DMS153 treated with DMSO at 0.1 percent for 48 hours (cell line): ENCODE results near the gene RABL6.
"Not testable (repeated sequence)": the region's sequence is repeated elsewhere in the genome, so short reads cannot be mapped to it uniquely, and the experiment has no call there.

Source experiments
- DNase-seq: peaks from one replicate; lab custom pipeline; 2025; ENCODE audit not compliant: unreplicated experiment; lab: John Stamatoyannopoulos, UW

Gene RABL6

GRCh38 chr9:136832581-136832980 is 24.8 kb downstream of the RABL6 start:
- DNase-seq = no peak

- DNase-seq = not testable (repeated sequence)
These were observed 25.8 kb downstream of the RABL6 start for GRCh38 chr9:136833381-136834048.

- no peak for DNase-seq
These were observed 27.6 kb downstream of the RABL6 start for GRCh38 chr9:136835162-136835931.

GRCh38 chr9:136835932-136836904 is 28.5 kb downstream of the RABL6 start:
- no peak for DNase-seq

- no peak for DNase-seq
These were observed 29.6 kb downstream of the RABL6 start for GRCh38 chr9:136837146-136837855.

GRCh38 chr9:136837856-136838277 is 30.1 kb downstream of the RABL6 start:
- not testable (repeated sequence) for DNase-seq

- no peak for DNase-seq
These were observed 30.8 kb downstream of the RABL6 start for GRCh38 chr9:136838314-136839228.

- no peak for DNase-seq
These were observed 31.7 kb downstream of the RABL6 start for GRCh38 chr9:136839229-136840139.

GRCh38 chr9:136840140-136840876 is 32.6 kb downstream of the RABL6 start:
- no peak for DNase-seq

- DNase-seq = peak; percentile 60
These were observed 33.3 kb downstream of the RABL6 start for GRCh38 chr9:136840877-136841645.

- DNase-seq = peak; percentile 24
These were observed 34.1 kb downstream of the RABL6 start for GRCh38 chr9:136841646-136842379.

GRCh38 chr9:136842380-136842948 is 34.7 kb downstream of the RABL6 start, which contains the start of gene AJM1:
TSS of gene AJM1 (plus strand) at chr9:136842478. CDS start at chr9:136844415, 1,937 bp downstream.
- DNase-seq = peak; percentile 31

GRCh38 chr9:136843159-136843800 is 35.5 kb downstream of the RABL6 start:
- not testable (repeated sequence) for DNase-seq

- DNase-seq = not testable (repeated sequence)
These were observed 36.3 kb downstream of the RABL6 start for GRCh38 chr9:136843801-136844740.
